GM21447 (cell line): Measurements from ENCODE around the gene ABLIM2.
"Not testable (repeated sequence)": the region's sequence is repeated elsewhere in the genome, so short reads cannot be mapped to it uniquely, and the experiment has no call there.

ENCODE experiments used
- ATAC-seq: cut with Tn5 transposase; IDR thresholded peaks from one replicate; pipeline ENCODE4 v1.9.1; 2021; ENCODE audit not compliant: unreplicated experiment

The ABLIM2 gene

DNA sequence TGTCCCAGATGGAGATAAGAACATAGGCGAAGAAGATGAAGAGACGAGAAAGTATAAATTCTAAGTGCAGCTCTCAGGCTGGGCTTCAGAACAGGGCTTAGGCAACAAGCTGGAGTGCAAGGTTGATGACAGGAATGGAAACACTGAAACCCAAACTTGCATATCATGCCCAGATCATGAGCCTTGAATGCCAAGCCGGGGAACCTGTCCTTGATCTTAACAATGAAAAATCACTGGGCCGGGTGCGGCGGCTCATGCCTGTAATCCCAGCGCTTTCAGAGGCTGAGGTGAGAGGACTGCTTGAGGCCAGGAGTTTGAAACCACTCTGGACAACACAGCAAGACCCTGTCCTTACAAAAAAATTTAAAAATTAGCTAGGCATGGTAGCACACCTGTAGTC lies 236.1 kb downstream of the ABLIM2 start:
- ATAC-seq, result no peak

DNA sequence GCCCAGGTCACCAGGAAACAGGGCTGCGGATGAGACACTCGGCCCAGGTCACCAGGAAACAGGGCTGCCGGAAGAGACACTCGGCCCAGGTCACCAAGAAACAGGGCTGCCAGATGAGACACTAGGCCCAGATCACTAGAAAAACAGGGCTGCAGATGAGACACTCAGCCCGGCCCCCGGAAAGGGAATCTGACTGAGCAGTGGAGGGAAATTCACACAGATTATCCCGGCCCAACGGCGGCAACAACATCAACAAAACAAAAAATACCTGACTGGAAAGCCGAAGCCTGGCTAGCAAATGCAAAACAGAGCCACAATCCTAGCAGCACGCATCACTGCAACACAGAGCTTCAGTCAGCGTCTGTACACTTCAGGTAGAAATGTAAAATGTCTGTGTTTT lies 239.6 kb downstream of the ABLIM2 start:
- ATAC-seq, result no peak

DNA sequence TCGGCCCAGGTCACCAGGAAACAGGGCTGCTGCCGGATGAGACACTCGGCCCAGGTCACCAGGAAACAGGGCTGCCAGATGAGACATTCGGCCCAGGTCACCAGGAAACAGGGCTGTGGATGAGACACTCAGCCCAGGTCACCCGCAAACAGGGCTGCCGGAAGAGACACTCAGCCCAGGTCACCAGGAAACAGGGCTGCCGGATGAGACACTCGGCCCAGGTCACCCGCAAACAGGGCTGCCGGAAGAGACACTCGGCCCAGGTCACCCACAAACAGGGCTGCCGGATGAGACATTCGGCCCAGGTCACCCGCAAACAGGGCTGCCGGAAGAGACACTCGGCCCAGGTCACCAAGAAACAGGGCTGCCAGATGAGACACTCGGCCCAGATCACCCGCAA lies 240.4 kb downstream of the ABLIM2 start:
- ATAC-seq, result not testable (repeated sequence)

DNA sequence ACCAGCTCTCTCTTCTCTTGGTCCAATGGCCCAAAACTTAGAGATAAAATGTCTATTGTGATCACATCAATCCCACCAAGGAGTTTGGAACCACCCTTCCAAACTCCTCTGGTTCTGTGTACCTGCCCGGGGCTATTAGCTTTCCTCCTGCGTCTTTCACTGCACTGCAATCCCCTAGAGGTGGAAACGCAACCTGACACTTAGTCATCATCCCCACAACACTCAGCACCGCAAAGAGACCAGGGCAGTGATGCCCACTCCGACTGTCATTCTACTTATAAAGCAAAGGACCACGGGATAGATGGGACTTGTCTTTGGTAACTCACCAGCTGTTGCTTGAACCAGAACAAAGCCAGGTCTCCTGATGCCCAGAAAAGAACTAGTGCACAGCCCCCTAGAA lies 240.9 kb downstream of the ABLIM2 start:
- ATAC-seq, result no peak

DNA sequence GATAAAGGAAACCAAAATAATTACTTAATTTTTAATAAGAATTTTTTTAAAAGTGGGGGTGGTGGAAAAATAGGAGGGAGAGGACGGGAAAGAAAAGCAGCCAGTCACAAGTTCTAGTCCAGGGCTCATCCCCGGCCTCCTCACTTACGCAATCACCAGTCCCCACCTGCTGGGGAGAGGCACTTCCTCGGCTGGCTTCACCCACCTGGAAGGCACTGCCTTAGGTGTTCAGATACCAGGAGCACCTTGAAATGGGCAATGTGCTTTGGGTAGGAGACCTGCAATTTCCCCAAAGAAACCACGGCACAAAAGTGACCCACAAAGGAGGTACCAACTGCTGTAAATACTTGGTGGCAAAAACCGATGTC lies 242.8 kb downstream of the ABLIM2 start:
- no peak for ATAC-seq
